LNCaP clone FGC (cell line): ENCODE results near the gene SMYD3.

Experiments
- DNase-seq: peaks from one replicate; pipeline ENCODE4 v3.0.0-alpha.2; 2011; ENCODE audit warnings: low read depth
- H3K4me3 ChIP-seq: 2 replicates; pipeline ENCODE4 v1.5.1; 2011; ENCODE audit warnings: mild to moderate bottlenecking, low read depth, low read length, control low read depth
- TF ChIP-seq, protein P1 (sequence below): IDR thresholded peaks from 2 replicates; pipeline ENCODE4 v1.5.1; 2012; ENCODE audit warnings: mild to moderate bottlenecking; ENCODE audit not compliant: control insufficient read depth, insufficient read depth; ENCODE audit errors: extremely low read depth

The SMYD3 gene

DNA sequence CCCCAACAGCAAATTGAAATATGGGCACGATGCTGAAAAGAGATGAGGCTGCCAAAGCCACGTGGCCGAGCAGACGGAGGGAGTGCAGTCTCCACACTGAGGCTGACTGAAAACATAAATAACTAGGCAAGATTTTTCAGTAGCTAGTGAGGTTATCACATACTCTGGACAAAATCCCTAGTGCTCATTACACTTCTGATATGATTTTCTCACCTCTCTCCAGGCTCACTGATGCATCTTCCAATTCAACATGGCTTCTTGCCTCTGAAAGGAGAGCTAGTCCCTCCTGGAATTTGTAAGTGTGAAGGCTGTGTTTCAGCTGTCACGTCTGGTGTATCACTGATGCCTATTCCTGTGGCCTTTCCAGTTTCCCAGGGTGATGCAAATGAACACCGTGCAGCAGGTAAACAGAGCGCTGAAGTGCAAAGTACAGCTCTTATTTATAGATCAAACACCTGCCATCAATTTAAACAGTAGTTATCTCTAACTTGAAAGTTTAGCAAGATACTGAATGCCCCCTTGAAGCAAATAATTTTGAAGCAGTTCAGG is 696.2 kb downstream of the SMYD3 start:
- no peak overlapping the region for H3K4me3 ChIP-seq
- no peak for DNase-seq
- TF ChIP-seq, protein P1, sequence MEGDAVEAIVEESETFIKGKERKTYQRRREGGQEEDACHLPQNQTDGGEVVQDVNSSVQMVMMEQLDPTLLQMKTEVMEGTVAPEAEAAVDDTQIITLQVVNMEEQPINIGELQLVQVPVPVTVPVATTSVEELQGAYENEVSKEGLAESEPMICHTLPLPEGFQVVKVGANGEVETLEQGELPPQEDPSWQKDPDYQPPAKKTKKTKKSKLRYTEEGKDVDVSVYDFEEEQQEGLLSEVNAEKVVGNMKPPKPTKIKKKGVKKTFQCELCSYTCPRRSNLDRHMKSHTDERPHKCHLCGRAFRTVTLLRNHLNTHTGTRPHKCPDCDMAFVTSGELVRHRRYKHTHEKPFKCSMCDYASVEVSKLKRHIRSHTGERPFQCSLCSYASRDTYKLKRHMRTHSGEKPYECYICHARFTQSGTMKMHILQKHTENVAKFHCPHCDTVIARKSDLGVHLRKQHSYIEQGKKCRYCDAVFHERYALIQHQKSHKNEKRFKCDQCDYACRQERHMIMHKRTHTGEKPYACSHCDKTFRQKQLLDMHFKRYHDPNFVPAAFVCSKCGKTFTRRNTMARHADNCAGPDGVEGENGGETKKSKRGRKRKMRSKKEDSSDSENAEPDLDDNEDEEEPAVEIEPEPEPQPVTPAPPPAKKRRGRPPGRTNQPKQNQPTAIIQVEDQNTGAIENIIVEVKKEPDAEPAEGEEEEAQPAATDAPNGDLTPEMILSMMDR = no peak

GRCh38 chr1:245810181-245810769 is 696.8 kb downstream of the SMYD3 start:
- TF ChIP-seq, protein P1 = no peak
- no peak for DNase-seq
- no peak overlapping the region for H3K4me3 ChIP-seq

DNA sequence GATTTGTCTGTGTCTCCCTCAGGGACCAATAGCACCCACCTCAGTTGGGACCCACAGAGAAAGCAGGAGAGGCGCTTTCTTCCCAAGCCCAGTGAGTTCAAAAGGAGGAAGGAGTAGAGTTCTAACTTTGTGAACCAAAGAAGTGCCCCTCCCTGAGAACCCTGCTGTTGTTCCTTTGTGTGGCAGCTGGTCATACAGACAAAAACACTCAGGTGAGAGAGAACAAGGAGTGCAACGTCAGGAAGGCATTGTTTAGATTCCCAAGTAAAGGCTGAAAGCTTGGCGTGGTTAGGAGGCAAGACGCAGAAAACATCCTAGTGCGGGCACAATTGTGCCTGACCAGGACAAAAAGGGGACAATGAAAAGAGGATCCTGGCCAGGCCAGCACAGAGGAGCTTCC is 697.7 kb downstream of the SMYD3 start:
- TF ChIP-seq, protein P1 = no peak; the same call in 1 of the 2 replicates
- no peak for DNase-seq
- H3K4me3 ChIP-seq = no peak overlapping the region

DNA sequence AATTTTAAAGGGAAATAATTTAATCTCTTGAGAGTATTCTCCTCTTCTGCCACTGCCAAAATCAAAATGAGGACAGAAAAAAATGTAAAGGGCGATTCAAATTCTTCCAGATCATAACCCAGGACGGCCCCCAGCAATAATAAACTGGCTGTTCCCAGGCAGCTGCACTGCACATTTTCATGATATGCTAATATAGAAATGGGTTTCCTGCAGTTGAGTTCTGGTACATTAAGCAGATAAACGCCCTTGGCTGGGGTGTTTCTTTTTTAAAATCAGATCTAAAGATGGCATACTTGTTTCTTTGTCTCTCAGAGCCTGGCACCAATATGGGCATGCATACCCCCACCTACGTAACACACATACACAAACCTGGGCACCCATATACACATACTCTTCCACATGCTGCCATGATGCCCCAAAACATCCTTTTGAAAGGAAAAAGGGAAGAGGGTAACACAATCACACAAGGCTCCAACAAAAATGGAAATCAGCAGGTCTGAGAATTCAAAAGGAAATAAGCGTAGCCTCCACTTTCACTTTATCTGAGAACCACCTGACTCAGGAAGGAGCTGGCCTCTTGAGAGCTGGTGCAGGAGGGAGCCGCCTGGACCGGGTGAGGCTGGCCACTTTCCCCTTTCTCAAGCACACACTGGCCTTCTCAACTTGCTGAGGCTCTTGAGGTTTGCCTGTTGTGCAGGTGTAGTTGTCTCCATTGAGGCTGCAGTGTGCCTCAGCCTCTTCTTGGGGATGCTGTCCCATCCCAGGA is 698.9 kb downstream of the SMYD3 start:
- no peak for DNase-seq
- no peak overlapping the region for H3K4me3 ChIP-seq

GRCh38 chr1:245807306-245807705 is 699.8 kb downstream of the SMYD3 start:
- TF ChIP-seq, protein P1 = no peak
- no peak for DNase-seq
- no peak overlapping the region for H3K4me3 ChIP-seq

More for the DNA sequence above, 698.9 kb downstream of the SMYD3 start:
- TF ChIP-seq, protein P1 = no peak

DNA sequence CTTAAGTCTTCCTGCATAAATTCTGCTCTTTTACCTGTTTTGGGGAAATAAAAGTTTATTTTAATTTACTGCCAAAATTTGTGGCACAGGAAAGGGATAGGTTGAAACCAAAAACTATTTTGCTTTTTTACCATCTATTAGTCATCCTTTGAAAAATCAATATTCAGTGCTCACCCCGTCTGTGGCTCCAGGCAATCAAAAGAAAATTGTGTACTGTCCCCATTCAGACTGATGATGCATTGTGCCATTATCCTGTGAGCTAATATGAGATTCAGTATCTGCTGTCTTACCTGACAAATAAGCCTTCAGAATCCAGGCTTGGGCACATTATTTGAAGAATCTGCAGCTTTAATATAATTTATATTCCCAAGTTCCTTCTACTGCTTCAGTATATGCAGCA is 701.5 kb downstream of the SMYD3 start:
- TF ChIP-seq, protein P1 = no peak
- DNase-seq = no peak
- H3K4me3 ChIP-seq = no peak overlapping the region
